HS-27A (cell line): ENCODE results near the gene DDX10.
A peak's percentile ranks its signal among the peaks of the same experiment; 100 is the strongest.

Source experiments
- DNase-seq: peaks from one replicate; pipeline ENCODE4 v3.0.0-alpha.2; 2012; ENCODE audit warnings: low read depth, missing footprints

Gene DDX10

GRCh38 chr11:108654994-108655631 is 9.8 kb upstream of the DDX10 start:
- DNase-seq, result peak; percentile 22

GRCh38 chr11:108662700-108663099 is 2.2 kb upstream of the DDX10 start:
- no peak for DNase-seq

GRCh38 chr11:108663154-108663877 is 1.6 kb upstream of the DDX10 start:
- DNase-seq, result no peak

GRCh38 chr11:108666373-108666772 is 1.5 kb downstream of the DDX10 start:
- DNase-seq, result no peak

- no peak for DNase-seq
Measured at GRCh38 chr11:108669286-108669685, 4.4 kb downstream of the DDX10 start.

GRCh38 chr11:108669711-108670110 is 4.8 kb downstream of the DDX10 start:
- no peak for DNase-seq

GRCh38 chr11:108670451-108670850 is 5.6 kb downstream of the DDX10 start:
- DNase-seq, result no peak

GRCh38 chr11:108672113-108672512 is 7.2 kb downstream of the DDX10 start:
- no peak for DNase-seq

- no peak for DNase-seq
Measured at GRCh38 chr11:108672786-108673185, 7.9 kb downstream of the DDX10 start.

GRCh38 chr11:108679045-108679444 is 14.2 kb downstream of the DDX10 start:
- no peak for DNase-seq

- no peak for DNase-seq
Measured at GRCh38 chr11:108680271-108680670, 15.4 kb downstream of the DDX10 start.

GRCh38 chr11:108685419-108686130 is 20.7 kb downstream of the DDX10 start:
- DNase-seq, result no peak

GRCh38 chr11:108693852-108694251 is 29.0 kb downstream of the DDX10 start:
- DNase-seq, result no peak

- DNase-seq, result no peak
Measured at GRCh38 chr11:108694846-108695245, 30.0 kb downstream of the DDX10 start.

- no peak for DNase-seq
Measured at GRCh38 chr11:108697872-108698473, 33.1 kb downstream of the DDX10 start.

GRCh38 chr11:108698844-108699642 is 34.2 kb downstream of the DDX10 start:
- DNase-seq, result no peak

GRCh38 chr11:108703916-108704315 is 39.0 kb downstream of the DDX10 start:
- DNase-seq, result no peak

GRCh38 chr11:108705061-108705460 is 40.2 kb downstream of the DDX10 start:
- DNase-seq, result no peak

GRCh38 chr11:108708173-108708572 is 43.3 kb downstream of the DDX10 start:
- DNase-seq, result no peak

- DNase-seq, result no peak
Measured at GRCh38 chr11:108709741-108710140, 44.9 kb downstream of the DDX10 start.

- DNase-seq, result no peak
Measured at GRCh38 chr11:108713076-108713790, 48.4 kb downstream of the DDX10 start.
